Right lobe of liver (tissue), 4 donors: ENCODE measurements around the gene GMPR.

Experiments
- CTCF ChIP-seq, 4 donors: fragments of 200-600 bp in 3 of 4; fragments of 450-650 bp in 1 of 4; IDR thresholded peaks; one replicate each; pipeline versions ENCODE4 v1.5.1 to v1.8.0; 2016 to 2022; ENCODE audit warnings: antibody characterized with exemption in 4 of 4, mild to moderate bottlenecking in 2 of 4
- POLR2A ChIP-seq: fragments of 450-650 bp; IDR thresholded peaks from one replicate; pipeline ENCODE4 v1.6.1; 2017; ENCODE audit warnings: antibody characterized with exemption, mild to moderate bottlenecking
- donor health status: DM: no; HTN: no; CAD: no.
- donor health status: DM: no; HTN: no; CAD: no.
- donor health status: DM: no; HTN: yes; CAD: no.

GRCh38 chr6:16232086-16232485, 6.3 kb upstream of the GMPR start:
- no peak for TF ChIP-seq CTCF (IDR thresholded peaks at IDR 0.05)
- TF ChIP-seq POLR2A, result no peak
